ENCODE measurements around the gene MYH15.

- TF ChIP-seq REST (IDR thresholded peaks at IDR 0.05; ENCODE audit: insufficient read depth in 1 of 2, low read depth in 2 of 2, low read length in 1 of 2), result no peak
- TF ChIP-seq CTCF (IDR thresholded peaks at IDR 0.05), result no peak
Measured at GRCh38 chr3:108354562-108354961, 155.8 kb downstream of the MYH15 start.
